ENCODE data around the gene NRG2.

- TF ChIP-seq, protein P1, sequence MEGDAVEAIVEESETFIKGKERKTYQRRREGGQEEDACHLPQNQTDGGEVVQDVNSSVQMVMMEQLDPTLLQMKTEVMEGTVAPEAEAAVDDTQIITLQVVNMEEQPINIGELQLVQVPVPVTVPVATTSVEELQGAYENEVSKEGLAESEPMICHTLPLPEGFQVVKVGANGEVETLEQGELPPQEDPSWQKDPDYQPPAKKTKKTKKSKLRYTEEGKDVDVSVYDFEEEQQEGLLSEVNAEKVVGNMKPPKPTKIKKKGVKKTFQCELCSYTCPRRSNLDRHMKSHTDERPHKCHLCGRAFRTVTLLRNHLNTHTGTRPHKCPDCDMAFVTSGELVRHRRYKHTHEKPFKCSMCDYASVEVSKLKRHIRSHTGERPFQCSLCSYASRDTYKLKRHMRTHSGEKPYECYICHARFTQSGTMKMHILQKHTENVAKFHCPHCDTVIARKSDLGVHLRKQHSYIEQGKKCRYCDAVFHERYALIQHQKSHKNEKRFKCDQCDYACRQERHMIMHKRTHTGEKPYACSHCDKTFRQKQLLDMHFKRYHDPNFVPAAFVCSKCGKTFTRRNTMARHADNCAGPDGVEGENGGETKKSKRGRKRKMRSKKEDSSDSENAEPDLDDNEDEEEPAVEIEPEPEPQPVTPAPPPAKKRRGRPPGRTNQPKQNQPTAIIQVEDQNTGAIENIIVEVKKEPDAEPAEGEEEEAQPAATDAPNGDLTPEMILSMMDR (IDR thresholded peaks at IDR 0.05; ENCODE audit: low read depth, low read length), result no peak
- TF ChIP-seq, protein P2, sequence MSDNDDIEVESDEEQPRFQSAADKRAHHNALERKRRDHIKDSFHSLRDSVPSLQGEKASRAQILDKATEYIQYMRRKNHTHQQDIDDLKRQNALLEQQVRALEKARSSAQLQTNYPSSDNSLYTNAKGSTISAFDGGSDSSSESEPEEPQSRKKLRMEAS (IDR thresholded peaks at IDR 0.05; ENCODE audit: low read depth, low read length), result no peak
- no peak for TF ChIP-seq POLR2A (IDR thresholded peaks at IDR 0.05; ENCODE audit: extremely low read depth, insufficient read length)
- no peak for TF ChIP-seq MYC (IDR thresholded peaks at IDR 0.05; ENCODE audit: low read depth, low read length)
Measured at GRCh38 chr5:139869042-139869790, 173.9 kb downstream of the NRG2 start.

Measured in NB4 (cell line).